BE2C (cell line): ENCODE data around the gene BTNL9.

Source experiments
- DNase-seq: peaks from one replicate; pipeline ENCODE4 v3.0.0-alpha.2; 2020
- H3K27me3 ChIP-seq: fragments of 250-450 bp; sonication (Bioruptor Pico); 2 replicates; pipeline ENCODE4 v1.5.1; 2020; ENCODE audit warnings: mild to moderate bottlenecking
- H3K36me3 ChIP-seq: fragments of 250-450 bp; sonication (Bioruptor Pico); 2 replicates; pipeline ENCODE4 v1.5.1; 2020; ENCODE audit warnings: mild to moderate bottlenecking
- H3K4me1 ChIP-seq: fragments of 250-450 bp; sonication (Bioruptor Pico); 2 replicates; pipeline ENCODE4 v1.5.1; 2020
- H3K4me3 ChIP-seq: 2 replicates; pipeline ENCODE4 v1.5.1; 2011; ENCODE audit warnings: low read depth, low read length
- H3K9me3 ChIP-seq: fragments of 250-450 bp; sonication (Bioruptor Pico); 2 replicates; pipeline ENCODE4 v1.5.1; 2020
- TF ChIP-seq, protein P1 (sequence below): IDR thresholded peaks from 2 replicates; pipeline ENCODE4 v1.5.1; 2012; ENCODE audit warnings: mild to moderate bottlenecking, low read depth, low read length

BTNL9 gene

DNA sequence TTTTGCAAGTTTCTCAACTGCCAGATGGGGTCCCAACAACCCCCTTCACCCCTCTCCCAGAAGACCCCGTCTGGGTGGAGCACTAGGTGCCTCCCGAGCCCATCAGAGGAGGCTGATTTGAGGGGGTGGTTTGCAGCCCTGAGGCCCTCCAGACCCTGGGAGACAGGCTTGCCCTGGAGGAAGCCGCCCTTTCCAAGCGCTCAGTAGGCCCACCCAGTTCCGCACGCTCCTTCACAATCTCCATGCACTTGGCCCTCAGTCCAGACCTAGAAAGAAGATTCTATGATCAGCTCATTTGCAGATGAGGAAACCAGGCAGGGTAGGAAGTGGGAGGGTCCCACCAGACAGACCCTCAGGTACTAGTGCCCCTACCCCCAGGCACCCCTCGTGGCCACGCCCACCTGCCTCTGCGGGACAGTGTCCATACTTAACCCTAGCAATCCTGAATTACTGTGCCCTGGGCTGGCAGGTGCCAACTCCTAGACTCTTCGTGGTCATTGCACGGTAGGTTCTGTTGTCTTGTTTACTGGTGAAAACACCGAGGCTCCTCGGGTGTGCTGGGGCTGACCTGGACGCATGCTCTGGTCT, 68.6 kb downstream of the BTNL9 start:
- Histone ChIP-seq H3K27me3 (peaks cover 39% of the 10 kb centered on the region), H3K9me3 (no peaks in the 10 kb centered on the region), H3K4me1 (no peaks in the 10 kb centered on the region), H3K36me3 (no peaks in the 10 kb centered on the region), H3K4me3 (no peak overlapping the region)
- TF ChIP-seq, protein P1, sequence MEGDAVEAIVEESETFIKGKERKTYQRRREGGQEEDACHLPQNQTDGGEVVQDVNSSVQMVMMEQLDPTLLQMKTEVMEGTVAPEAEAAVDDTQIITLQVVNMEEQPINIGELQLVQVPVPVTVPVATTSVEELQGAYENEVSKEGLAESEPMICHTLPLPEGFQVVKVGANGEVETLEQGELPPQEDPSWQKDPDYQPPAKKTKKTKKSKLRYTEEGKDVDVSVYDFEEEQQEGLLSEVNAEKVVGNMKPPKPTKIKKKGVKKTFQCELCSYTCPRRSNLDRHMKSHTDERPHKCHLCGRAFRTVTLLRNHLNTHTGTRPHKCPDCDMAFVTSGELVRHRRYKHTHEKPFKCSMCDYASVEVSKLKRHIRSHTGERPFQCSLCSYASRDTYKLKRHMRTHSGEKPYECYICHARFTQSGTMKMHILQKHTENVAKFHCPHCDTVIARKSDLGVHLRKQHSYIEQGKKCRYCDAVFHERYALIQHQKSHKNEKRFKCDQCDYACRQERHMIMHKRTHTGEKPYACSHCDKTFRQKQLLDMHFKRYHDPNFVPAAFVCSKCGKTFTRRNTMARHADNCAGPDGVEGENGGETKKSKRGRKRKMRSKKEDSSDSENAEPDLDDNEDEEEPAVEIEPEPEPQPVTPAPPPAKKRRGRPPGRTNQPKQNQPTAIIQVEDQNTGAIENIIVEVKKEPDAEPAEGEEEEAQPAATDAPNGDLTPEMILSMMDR = no peak
- no peak for DNase-seq

DNA sequence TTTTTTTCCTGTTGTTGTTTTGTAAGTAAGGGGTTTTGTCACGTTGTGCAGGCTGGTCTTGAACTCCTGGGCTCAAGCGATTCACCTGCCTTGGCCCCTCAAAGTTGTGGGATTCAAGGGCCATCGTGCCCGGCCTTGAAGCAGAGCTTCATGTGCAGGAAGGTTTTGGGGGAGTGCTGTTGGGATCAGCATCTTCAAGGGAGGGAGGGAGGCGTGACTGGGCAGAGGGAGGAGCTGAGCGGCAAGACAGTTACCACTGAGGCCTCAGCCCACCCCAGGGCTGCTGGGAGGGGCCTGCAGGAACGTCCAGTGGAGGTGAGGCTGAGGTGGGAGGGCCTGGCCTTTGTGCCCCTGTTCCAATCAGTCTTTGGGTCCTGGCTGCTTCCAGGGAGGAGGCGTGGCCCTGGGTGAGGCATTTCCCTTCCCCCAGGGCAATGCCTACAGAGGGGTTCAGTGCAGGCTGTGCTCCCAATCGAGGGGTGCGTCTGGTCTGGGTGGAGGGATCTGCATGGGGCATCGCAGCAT, 69.5 kb downstream of the BTNL9 start:
- DNase-seq = no peak
- no peaks in the 10 kb centered on the region for H3K4me1 ChIP-seq
- TF ChIP-seq, protein P1 = no peak
- H3K4me3 ChIP-seq = no peak overlapping the region
- H3K9me3 ChIP-seq = peaks cover under 1% of the 10 kb centered on the region; the same call in 1 of the 2 replicates
- no peaks in the 10 kb centered on the region for H3K36me3 ChIP-seq
- H3K27me3 ChIP-seq = peaks cover 39% of the 10 kb centered on the region

DNA sequence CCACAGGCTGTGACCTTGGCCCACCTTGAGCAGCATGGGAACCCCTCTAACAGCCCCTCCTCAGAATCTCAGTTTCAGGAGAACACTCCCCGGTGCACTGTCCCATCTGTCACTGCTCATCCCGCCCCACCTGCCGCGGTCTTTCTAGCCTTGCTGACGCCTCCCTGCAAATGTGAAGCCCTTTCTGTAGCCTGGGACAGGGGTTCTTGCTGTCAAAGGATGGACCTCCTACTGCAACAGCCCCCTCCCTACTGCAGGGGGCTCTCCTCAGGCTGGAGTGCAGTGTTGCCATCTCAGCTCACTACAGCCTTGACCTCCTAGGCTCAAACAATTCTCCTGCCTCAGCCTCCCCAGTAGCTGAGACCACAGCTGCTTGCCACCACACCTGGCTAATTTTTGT, 70.9 kb downstream of the BTNL9 start:
- no peak for DNase-seq
- H3K4me3 ChIP-seq = no peak overlapping the region
- H3K36me3 ChIP-seq = no peaks in the 10 kb centered on the region
- H3K9me3 ChIP-seq = peaks cover 3% of the 10 kb centered on the region; the same call in 1 of the 2 replicates
- TF ChIP-seq, protein P1 = no peak
- H3K27me3 ChIP-seq = peaks cover 54% of the 10 kb centered on the region
- H3K4me1 ChIP-seq = no peaks in the 10 kb centered on the region
